GM15510 (cell line): ENCODE results near the gene KCNH4.
A peak's percentile ranks its signal among the peaks of the same experiment; 100 is the strongest.

Source experiments
- POLR2A ChIP-seq: IDR thresholded peaks from 3 replicates; pipeline ENCODE4 v1.6.1; 2011; ENCODE audit warnings: borderline replicate concordance; ENCODE audit not compliant: insufficient read length; ENCODE audit errors: extremely low read depth

The KCNH4 gene

DNA sequence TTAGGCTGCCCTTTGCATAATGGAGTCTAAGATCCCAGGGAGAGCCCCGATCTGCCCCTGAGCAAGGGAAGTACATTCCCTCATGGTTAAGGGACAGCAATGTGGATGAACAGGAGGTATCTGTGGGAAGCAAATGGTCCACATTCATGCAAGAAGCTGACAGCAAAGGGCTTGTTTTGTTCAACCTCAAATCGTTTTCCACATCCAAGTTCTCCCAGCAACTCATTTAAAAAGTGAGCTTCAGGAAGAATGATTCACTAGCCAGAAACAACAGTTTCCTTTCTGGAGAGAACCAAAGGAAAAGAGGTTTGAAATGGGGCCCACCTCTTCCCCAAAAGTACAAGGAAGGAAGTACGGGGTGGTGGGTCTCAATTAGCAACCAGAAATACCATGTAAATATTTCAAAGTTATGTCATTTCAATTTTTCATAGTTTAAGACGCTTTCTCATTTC lies 48.9 kb downstream of the KCNH4 start:
- no peak for TF ChIP-seq POLR2A

DNA sequence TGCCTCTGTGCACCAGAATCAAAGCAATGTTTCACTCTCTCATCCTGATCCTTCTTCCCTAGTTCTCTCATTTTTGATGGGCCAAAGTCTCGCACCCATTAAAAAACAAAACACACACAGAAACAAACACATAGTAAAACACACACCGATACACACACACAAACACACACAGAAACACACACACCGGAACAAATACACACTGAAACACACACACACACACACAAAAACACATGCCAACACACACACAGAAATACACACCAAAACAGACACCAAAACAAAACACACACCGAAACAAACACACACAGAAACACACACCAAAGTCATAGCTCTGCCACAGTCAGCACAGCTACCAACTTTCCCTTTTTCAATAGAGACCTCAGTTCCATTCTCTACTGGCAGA lies 49.7 kb downstream of the KCNH4 start:
- no peak for TF ChIP-seq POLR2A

DNA sequence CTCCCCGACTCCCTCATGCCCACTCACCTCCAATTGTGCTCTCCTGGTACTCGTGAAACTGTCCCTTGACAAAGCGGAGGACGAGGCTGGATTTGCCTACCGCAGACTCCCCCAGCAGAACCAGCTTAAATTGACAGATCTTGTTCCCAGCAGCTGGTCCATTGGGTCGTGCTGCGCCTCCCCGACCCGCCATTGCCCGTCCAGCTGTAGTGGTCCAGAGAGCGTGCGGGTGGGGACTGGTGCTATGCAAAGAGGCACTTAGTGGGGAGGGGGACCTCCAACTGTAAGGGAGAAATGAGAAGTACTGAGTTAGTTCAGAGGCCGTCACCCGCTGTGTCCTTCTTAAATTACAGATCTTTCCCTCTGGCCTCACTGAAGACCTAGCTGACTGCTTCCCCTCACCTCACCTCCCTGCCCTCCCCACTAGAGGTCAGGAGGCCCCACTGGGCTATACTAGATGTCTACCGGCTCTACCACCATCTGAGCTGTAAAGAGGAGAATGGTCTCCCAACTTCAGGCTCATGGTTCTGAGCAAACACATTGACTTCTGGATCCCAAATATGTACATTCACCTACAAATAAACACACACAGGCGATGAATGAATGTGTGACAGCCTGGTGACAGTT lies 50.5 kb downstream of the KCNH4 start:
- TF ChIP-seq POLR2A: no peak

DNA sequence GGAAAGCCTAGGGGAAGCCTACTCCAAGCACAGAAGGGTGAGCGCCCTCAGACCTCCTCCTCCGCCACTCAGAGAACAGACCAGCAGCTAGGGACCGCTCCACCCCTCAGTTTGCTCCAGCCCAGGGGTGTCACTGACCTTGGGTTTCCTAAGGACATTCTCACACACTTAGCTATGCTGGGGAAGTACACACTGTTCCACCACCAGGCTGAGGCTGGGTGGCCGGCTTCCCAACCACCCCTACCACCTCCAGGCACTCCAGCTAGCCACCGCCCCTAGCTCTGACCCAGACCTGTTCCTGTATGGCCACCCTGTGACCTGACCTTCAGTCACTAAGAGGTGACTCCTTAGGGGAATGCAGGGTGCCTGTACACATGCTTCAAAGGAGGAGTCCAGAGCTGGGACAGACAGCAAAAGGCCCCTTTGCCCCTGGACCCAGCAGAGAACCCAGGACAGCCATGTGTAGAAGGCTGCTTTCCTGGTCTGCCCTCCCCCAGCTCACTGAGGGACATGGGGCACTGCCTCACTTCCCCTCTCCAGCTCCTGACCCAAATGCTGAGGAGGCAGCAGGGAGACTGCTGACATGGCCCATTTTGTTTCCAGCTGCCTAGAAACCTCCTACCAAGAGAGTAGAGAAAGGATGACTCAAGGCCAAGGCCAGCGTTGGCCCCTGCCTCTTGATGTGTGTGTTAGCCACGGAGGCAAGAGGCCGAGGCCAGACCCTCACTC lies 51.7 kb downstream of the KCNH4 start:
- no peak for TF ChIP-seq POLR2A

GRCh38 chr17:42127414-42127813 lies 53.5 kb downstream of the KCNH4 start:
- no peak for TF ChIP-seq POLR2A

- TF ChIP-seq POLR2A: no peak
Observed at GRCh38 chr17:42126836-42127235, 54.1 kb downstream of the KCNH4 start.

DNA sequence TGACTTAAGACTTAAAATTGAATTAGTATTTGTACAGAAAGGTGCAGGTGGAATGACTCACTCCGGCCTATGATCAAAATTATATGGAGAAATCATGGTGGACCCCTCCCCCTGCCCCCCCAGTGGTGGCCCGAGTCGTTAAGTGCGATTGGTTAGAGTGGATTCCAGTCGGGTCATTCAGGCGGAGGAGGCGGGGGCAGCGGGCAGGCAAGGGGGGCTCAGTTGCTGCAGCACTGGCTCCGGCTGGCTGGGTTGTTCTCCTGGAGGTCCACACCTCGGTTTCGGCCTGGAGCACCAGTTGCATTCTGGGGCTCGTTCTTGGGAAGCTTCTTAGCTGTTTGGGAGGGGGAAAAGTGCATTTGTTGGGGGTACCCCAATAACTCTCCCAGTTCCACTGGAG lies 55.4 kb downstream of the KCNH4 start:
- TF ChIP-seq POLR2A: no peak

DNA sequence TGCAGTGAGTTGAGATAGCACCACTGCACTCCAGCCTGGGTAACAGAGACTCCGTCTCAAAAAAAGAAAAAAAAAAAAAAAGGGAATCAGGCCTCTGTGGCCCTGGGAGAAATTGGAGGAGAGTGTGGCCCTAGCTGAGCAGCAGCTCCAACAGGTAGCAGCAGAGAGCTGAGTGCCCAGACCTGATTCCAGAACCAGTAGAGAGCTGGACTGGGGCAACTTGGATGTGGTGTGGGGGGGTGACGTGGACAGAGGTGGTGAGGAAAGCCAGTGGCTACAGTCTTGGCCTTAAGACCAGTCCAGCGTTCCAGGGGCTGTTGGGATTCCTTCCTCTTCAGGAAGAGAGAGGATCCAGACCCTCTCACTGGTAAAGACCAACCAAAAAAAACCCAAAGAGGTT lies 56.7 kb downstream of the KCNH4 start:
- TF ChIP-seq POLR2A: no peak

DNA sequence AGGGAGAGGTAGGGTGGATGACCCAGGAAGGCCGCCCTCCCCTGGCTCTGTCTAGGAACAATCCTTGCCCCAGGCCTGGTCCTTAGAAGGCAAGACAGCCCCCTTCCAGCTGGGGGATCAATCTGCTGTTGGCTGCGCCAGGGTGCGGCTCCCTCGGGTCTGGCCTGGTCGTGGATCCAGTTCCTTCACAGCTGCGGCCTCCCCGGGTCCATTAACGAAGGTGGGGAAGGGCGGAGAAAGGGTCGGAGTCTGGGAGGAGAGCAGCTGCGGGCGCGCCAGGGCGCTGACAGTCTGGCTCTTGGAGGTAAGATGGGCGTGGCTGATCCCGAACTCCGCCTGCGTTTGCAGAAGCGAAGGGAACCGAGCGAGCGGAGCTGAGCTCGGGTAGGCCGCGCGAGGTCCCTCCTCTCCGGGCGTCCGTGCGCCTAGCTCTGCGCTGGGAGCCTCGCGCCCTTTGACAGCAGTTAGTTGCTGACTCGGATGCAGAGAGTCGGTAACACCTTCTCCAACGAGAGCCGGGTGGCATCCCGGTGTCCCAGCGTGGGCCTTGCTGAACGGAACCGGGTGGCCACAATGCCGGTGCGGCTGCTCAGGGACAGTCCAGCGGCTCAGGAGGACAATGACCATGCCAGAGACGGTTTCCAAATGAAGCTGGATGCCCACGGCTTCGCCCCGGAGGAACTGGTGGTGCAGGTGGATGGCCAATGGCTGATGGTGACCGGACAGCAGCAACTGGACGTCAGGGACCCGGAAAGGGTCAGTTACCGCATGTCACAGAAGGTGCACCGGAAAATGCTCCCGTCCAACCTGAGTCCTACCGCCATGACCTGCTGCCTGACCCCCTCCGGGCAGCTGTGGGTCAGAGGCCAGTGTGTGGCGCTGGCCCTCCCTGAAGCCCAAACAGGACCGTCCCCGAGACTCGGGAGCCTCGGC lies 58.3 kb downstream of the KCNH4 start, which contains the start of gene HSPB9:
TSS of gene HSPB9 (plus strand) at position 434 of the 933 bp plus-strand sequence. CDS start at position 481, 47 bp downstream.
- no peak for TF ChIP-seq POLR2A

GRCh38 chr17:42120770-42121769 lies 59.9 kb downstream of the KCNH4 start, which contains the start of gene KAT2A:
Gene KAT2A, minus strand, starts transcription at chr17:42121367. Its CDS starts 63 bp downstream, at chr17:42121304.
- TF ChIP-seq POLR2A: peak; percentile 83

DNA sequence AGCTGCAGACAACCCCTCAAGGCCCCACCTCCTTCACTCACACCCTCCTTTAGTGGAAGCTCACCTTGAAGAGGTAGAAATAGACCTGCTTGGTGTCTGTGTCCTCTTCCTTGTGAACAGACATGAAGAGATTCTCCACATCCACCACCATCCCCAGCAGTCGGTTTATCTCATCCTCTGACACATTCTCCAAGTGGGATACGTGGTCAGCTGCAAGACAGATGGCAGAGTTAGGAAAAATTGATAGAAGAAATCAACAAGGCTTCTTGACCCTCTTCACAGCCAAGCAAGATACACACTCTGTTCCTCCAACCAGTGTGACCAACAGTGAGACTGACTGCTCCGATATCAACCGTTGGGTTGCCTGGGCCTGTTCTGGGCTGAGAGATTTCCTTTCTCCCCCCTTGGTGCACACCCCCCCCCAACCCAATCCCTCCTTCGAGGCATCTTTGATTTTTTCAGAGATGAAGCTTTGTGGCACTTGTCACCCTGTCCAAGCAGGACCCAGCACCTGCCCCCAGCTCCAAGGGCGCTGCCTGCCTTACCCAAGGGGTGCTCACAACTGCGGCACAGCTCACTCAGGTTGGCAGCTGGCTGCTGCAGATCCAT lies 60.7 kb downstream of the KCNH4 start:
- no peak for TF ChIP-seq POLR2A

GRCh38 chr17:42119301-42119700 lies 61.6 kb downstream of the KCNH4 start:
- TF ChIP-seq POLR2A: no peak

DNA sequence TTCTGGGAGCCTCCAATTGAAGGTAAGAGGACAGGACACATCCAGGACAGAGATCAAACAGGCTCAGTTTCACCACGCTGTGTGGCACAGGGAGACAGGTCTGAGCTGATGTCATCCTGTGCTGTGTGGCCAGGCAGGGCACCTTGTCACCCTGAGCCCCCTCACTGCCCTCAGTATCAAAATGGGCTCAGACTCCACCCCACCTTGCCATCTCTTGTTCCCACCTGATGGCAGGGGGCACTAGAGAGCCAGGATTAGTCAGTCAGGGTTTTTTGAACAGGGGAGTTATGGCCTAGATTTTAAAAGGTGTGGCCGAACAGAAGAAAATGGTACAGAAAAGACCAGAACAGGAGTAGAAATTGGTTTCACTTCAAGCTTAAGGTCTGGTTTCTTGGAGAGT lies 62.4 kb downstream of the KCNH4 start:
- no peak for TF ChIP-seq POLR2A
